BE2C (cell line): ENCODE data around the gene PRKCH.
"Not testable (repeated sequence)": the region's sequence is repeated elsewhere in the genome, so short reads cannot be mapped to it uniquely, and the experiment has no call there.

Source experiments
- DNase-seq: peaks from one replicate; pipeline ENCODE4 v3.0.0-alpha.2; 2020
- H3K27me3 ChIP-seq: fragments of 250-450 bp; sonication (Bioruptor Pico); 2 replicates; pipeline ENCODE4 v1.5.1; 2020; ENCODE audit warnings: mild to moderate bottlenecking
- H3K36me3 ChIP-seq: fragments of 250-450 bp; sonication (Bioruptor Pico); 2 replicates; pipeline ENCODE4 v1.5.1; 2020; ENCODE audit warnings: mild to moderate bottlenecking
- H3K4me1 ChIP-seq: fragments of 250-450 bp; sonication (Bioruptor Pico); 2 replicates; pipeline ENCODE4 v1.5.1; 2020
- H3K4me3 ChIP-seq: 2 replicates; pipeline ENCODE4 v1.5.1; 2011; ENCODE audit warnings: low read depth, low read length
- H3K9me3 ChIP-seq: fragments of 250-450 bp; sonication (Bioruptor Pico); 2 replicates; pipeline ENCODE4 v1.5.1; 2020
- TF ChIP-seq, protein P1 (sequence below): IDR thresholded peaks from 2 replicates; pipeline ENCODE4 v1.5.1; 2012; ENCODE audit warnings: mild to moderate bottlenecking, low read depth, low read length

PRKCH gene

DNA sequence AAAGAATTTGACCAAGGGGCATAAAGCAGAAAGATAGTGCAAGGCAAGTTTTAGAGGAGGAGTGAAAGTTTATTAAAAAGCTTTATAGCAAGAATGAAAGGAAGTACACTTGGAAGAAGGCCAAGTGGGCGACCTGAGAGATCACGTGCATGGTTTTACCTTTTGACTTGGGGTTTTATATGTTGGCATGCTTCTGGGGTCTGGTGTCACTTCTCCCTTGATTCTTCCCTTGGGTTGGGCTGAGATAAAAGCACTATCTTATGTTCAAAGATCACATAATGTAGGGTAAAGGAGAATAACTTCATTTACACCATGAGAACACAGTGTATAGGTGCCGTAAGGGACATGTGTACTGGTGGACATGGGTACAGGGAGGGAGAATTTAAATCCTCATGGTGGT, 22.6 kb upstream of the PRKCH start:
- Histone ChIP-seq H3K4me3 (no peak overlapping the region), H3K27me3 (peaks cover 8% of the 10 kb centered on the region), H3K4me1 (no peaks in the 10 kb centered on the region), H3K9me3 (no peaks in the 10 kb centered on the region), H3K36me3 (no peaks in the 10 kb centered on the region)
- no peak for DNase-seq
- TF ChIP-seq, protein P1, sequence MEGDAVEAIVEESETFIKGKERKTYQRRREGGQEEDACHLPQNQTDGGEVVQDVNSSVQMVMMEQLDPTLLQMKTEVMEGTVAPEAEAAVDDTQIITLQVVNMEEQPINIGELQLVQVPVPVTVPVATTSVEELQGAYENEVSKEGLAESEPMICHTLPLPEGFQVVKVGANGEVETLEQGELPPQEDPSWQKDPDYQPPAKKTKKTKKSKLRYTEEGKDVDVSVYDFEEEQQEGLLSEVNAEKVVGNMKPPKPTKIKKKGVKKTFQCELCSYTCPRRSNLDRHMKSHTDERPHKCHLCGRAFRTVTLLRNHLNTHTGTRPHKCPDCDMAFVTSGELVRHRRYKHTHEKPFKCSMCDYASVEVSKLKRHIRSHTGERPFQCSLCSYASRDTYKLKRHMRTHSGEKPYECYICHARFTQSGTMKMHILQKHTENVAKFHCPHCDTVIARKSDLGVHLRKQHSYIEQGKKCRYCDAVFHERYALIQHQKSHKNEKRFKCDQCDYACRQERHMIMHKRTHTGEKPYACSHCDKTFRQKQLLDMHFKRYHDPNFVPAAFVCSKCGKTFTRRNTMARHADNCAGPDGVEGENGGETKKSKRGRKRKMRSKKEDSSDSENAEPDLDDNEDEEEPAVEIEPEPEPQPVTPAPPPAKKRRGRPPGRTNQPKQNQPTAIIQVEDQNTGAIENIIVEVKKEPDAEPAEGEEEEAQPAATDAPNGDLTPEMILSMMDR, result no peak

DNA sequence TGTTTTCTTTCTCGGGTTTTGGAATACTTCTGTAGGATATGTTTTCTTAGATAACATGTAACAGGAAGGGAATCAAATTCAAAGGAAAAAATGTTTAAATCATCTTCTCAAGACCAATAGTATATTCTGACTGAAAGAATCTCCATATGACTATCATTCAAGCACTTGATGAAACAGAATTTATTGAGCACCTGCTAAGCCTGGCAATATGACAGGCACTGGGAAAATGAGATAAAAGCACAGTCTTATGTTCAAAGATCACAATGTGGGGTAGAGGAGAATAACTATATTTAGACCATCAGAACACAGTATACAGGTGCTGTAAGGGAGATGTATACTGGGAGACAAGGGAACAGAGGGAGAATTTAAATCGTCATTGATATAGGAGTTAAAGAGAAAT, 21.2 kb upstream of the PRKCH start:
- no peak for DNase-seq
- Histone ChIP-seq H3K4me3 (no peak overlapping the region), H3K27me3 (peaks cover 4% of the 10 kb centered on the region), H3K36me3 (no peaks in the 10 kb centered on the region), H3K4me1 (no peaks in the 10 kb centered on the region), H3K9me3 (no peaks in the 10 kb centered on the region)
- TF ChIP-seq, protein P1, result no peak

DNA sequence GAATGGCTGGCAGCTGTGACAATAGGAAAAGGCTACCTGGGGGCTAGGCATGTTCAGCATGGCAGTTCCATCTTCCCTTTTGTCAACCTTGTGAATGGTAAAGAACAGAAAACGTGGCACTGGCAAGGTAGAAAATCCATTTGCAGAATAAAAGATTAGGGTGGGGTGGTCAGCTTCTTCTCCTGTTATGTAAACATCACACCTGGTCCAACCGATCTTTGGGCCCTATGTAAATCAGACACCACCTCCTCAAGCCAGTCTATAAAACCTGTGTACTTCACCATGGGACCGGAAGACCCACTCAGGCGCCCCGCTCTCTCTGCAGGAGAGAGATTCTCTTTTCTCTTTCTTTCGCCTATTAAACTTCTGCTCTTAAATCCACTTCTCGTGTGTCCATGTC, 20.6 kb upstream of the PRKCH start:
- DNase-seq, result no peak

DNA sequence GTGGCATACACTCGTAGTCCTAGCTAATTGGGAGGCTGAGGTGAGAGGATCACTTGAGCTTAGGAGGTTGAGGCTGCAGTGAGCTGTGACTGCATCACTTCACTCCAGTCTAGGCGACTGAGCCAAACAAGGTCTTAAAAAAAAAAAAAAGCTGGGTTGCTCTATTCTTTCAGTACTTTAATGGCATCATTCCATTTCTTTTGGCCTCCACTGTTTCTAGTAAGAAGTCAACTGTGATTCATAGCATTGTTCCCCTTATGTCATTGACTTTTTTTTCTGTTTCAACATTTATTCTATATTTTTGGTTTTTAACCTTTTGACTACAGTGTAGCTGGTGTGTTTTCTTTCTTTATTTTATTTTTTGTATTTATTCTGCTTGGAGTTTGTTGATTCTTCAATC, 16.7 kb upstream of the PRKCH start:
- TF ChIP-seq, protein P1, result no peak
- H3K4me3 ChIP-seq, result no peak overlapping the region
- H3K9me3 ChIP-seq, result no peaks in the 10 kb centered on the region
- no peaks in the 10 kb centered on the region for H3K36me3 ChIP-seq
- H3K27me3 ChIP-seq, result no peaks in the 10 kb centered on the region; the same call in 1 of the 2 replicates
- H3K4me1 ChIP-seq, result no peaks in the 10 kb centered on the region
- no peak for DNase-seq

More for the DNA sequence above, 20.6 kb upstream of the PRKCH start:
- Histone ChIP-seq H3K36me3 (no peaks in the 10 kb centered on the region), H3K4me3 (no peak overlapping the region), H3K4me1 (no peaks in the 10 kb centered on the region), H3K27me3 (no peaks in the 10 kb centered on the region), H3K9me3 (no peaks in the 10 kb centered on the region)
- TF ChIP-seq, protein P1, result no peak

DNA sequence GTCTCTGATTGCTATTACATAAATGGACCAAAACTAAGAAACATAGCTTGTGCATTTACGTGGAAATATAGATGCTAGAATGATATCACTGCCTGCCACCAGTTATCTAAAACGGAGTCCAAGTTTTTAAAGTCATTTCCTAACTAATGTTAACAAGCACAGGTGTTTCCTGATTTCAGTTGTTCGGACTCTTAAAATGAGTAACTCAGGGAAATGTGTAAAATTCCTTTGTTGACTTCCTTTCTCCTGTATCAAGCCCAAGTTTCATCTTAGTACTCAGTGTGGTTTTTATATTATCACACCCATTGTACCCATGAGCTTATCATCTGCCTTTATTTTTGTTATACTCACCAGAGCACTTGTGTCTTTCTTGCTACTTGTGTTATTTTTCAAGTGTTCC, 13.2 kb upstream of the PRKCH start:
- Histone ChIP-seq H3K36me3 (no peaks in the 10 kb centered on the region), H3K27me3 (no peaks in the 10 kb centered on the region; the same call in 1 of the 2 replicates), H3K4me3 (no peak overlapping the region), H3K9me3 (no peaks in the 10 kb centered on the region), H3K4me1 (no peaks in the 10 kb centered on the region)
- DNase-seq, result no peak
- TF ChIP-seq, protein P1, result no peak

DNA sequence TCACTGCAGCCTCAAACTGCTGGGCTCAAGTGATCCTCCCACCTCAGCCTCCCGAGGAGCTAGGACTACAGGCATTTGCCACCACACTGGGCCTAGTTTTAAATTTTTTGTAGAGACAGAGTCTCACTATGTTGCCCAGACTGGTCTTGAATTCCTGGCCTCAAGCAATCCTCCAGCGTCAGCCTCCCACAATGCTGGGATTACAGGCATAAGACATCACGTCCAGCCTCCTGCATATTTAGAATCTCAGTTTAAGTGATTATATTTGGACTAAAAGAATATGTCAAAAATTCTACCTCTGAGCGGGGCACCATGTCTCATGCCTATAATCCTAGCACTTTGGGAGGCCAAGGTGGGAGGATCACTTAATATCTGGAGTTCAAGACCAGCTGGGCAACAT, 12.7 kb upstream of the PRKCH start:
- not testable (repeated sequence) for DNase-seq, H3K9me3 ChIP-seq, H3K36me3 ChIP-seq, H3K27me3 ChIP-seq, H3K4me1 ChIP-seq, H3K4me3 ChIP-seq

DNA sequence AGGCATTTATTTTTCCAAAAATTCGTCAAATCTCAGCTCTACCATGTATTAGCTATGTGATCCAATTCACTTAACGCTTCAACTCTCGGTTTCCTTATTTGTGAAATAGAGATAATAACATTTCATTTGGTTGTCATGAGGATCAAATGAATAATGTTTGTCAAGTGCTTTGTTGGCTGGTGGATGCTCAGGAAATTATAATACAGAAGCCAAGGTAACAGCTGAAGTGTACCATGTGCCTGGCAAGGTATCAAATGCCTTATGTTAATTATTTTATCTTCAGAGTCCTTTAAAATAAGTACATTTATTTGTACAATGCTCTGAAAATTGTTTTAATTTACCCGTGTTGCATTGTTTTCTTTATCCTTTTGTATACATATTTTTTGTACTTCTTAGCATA, 6.1 kb upstream of the PRKCH start:
- Histone ChIP-seq H3K4me1 (no peaks in the 10 kb centered on the region), H3K27me3 (peaks cover 31% of the 10 kb centered on the region), H3K9me3 (no peaks in the 10 kb centered on the region), H3K4me3 (no peak overlapping the region), H3K36me3 (no peaks in the 10 kb centered on the region)
- TF ChIP-seq, protein P1, result no peak
- no peak for DNase-seq
